Measurements from ENCODE around the gene SPIN2A.
A peak's percentile ranks its signal among the peaks of the same experiment; 100 is the strongest.
"Not testable (repeated sequence)": the region's sequence is repeated elsewhere in the genome, so short reads cannot be mapped to it uniquely, and the experiment has no call there.

SPIN2A gene

DNA sequence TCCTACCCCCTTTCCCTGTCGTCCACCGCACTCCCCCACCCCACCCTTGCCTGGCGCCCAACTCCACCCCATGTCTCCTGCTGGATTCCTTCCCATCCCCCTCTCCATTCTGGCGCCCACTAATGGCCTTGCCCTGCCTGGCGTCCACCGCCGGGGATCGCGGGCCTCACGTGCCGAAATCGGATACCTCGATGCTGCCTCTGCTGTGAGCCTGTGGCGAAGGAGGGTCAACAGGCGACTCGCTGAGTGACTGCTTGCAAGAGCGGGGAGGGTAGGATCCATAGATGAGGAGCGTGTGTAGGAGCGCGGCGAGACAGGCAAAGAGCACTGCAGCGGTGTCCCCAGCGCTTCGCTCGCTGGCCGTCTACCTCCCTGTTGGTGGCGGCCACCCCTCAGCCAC lies at the start of gene SPIN2A:
SPIN2A (minus strand) TSS at position 325 of the 400 bp plus-strand sequence. CDS start 800 bp downstream, outside the sequence.
- DNase-seq (ENCODE audit: low spot score); in situ Hi-C loops (cut with MboI; ENCODE audit: low sequenced_read_pairs, unreplicated experiment): not testable (repeated sequence)

DNA sequence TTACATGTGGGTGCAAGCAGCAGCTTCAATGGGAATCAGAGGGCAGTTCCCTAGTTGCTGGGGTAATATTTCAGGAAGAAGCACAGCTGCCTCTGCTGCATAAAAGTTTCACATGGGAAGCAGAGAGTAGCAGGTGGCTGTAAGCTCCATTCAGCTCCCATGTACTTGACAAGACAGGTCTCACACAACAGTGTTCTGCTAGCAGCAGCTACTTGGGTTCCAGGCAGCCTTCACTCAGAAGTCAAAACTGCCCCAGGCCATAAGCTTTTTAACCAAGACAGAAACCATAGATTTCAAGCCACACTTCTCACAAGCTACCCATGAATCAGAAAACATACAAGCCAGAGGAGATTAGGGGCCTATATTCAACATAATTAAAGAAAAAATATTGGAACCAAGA lies 41.4 kb upstream of the SPIN2A start:
- in situ Hi-C loops (cut with MboI; ENCODE audit: low sequenced_read_pairs, unreplicated experiment), result no loop called here

GRCh38 chrX:57177070-57177469 lies 39.9 kb upstream of the SPIN2A start:
- DNase-seq (ENCODE audit: low spot score), result no peak
- in situ Hi-C loops (cut with MboI; ENCODE audit: low sequenced_read_pairs, unreplicated experiment), result no loop called here
- TF ChIP-seq, protein P1, sequence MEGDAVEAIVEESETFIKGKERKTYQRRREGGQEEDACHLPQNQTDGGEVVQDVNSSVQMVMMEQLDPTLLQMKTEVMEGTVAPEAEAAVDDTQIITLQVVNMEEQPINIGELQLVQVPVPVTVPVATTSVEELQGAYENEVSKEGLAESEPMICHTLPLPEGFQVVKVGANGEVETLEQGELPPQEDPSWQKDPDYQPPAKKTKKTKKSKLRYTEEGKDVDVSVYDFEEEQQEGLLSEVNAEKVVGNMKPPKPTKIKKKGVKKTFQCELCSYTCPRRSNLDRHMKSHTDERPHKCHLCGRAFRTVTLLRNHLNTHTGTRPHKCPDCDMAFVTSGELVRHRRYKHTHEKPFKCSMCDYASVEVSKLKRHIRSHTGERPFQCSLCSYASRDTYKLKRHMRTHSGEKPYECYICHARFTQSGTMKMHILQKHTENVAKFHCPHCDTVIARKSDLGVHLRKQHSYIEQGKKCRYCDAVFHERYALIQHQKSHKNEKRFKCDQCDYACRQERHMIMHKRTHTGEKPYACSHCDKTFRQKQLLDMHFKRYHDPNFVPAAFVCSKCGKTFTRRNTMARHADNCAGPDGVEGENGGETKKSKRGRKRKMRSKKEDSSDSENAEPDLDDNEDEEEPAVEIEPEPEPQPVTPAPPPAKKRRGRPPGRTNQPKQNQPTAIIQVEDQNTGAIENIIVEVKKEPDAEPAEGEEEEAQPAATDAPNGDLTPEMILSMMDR (IDR thresholded peaks at IDR 0.05; ENCODE audit: borderline replicate concordance, control extremely low read depth, extremely low read depth, insufficient read depth, missing control alignments), result no peak

More for the DNA sequence above, 41.4 kb upstream of the SPIN2A start:
- TF ChIP-seq, protein P1 (IDR thresholded peaks at IDR 0.05; ENCODE audit: borderline replicate concordance, control extremely low read depth, extremely low read depth, insufficient read depth, missing control alignments), result no peak
- DNase-seq (ENCODE audit: low spot score), result no peak

DNA sequence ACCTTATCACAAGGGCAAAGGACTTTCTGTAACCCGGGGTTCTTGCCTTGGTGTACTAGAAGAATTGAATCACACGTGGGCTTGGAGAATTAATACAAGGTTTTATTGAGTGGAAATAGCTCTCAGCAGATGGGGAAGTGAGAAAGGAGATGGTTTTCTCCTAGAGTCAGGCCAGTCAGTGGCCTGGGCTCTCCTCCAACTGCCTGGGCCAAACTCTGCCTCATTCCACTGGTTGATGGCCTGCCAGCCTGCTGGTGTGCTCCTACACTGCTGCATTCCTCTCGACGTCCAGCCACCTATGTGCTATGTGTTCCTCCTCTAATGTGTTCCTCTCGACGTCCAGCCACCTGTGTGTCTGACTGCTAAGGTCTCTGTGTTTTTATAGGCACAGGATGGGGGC lies 35.3 kb upstream of the SPIN2A start:
- TF ChIP-seq, protein P1 (IDR thresholded peaks at IDR 0.05; ENCODE audit: borderline replicate concordance, control extremely low read depth, extremely low read depth, insufficient read depth, missing control alignments), result no peak
- in situ Hi-C loops (cut with MboI; ENCODE audit: low sequenced_read_pairs, unreplicated experiment), result no loop called here
- no peak for DNase-seq (ENCODE audit: low spot score)

GRCh38 chrX:57156397-57157049 lies 19.3 kb upstream of the SPIN2A start:
- TF ChIP-seq, protein P1 (IDR thresholded peaks at IDR 0.05; ENCODE audit: borderline replicate concordance, control extremely low read depth, extremely low read depth, insufficient read depth, missing control alignments), result peak; percentile 39
- DNase-seq (ENCODE audit: low spot score), result no peak
- in situ Hi-C loops (cut with MboI; ENCODE audit: low sequenced_read_pairs, unreplicated experiment), result no loop called here

- TF ChIP-seq, protein P1 (IDR thresholded peaks at IDR 0.05; ENCODE audit: borderline replicate concordance, control extremely low read depth, extremely low read depth, insufficient read depth, missing control alignments), result no peak
- DNase-seq (ENCODE audit: low spot score), result no peak
- in situ Hi-C loops (cut with MboI; ENCODE audit: low sequenced_read_pairs, unreplicated experiment), result no loop called here
Measured at GRCh38 chrX:57155171-57155570, 18.0 kb upstream of the SPIN2A start.

DNA sequence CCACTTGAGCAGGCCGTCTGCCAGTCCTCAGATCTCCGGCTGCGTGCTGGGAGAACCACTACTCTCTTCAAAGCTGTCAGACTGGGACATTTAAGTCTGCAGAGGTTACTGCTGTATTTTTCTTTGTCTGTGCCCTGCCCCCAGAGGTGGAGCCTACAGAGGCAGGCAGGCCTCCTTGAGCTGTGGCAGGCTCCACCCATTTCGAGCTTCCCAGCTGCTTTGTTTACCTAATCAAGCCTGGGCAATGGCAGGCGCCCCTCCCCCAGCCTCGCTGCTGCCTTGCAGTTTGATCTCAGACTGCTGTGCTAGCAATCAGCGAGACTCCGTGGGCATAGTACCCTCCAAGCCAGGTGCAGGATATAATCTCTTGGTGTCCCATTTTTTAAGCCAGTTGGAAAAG lies 15.0 kb upstream of the SPIN2A start:
- DNase-seq (ENCODE audit: low spot score); in situ Hi-C loops (cut with MboI; ENCODE audit: low sequenced_read_pairs, unreplicated experiment): not testable (repeated sequence)

GRCh38 chrX:57138674-57139073 lies 1.5 kb upstream of the SPIN2A start:
- DNase-seq (ENCODE audit: low spot score), result no peak
- TF ChIP-seq, protein P1 (IDR thresholded peaks at IDR 0.05; ENCODE audit: borderline replicate concordance, control extremely low read depth, extremely low read depth, insufficient read depth, missing control alignments), result no peak
- in situ Hi-C loops (cut with MboI; ENCODE audit: low sequenced_read_pairs, unreplicated experiment), result no loop called here

Data from GM13976 (cell line).